CD4-positive, alpha-beta T cell treated with Interleukin-17A for 1 hour (primary cell): Measurements from ENCODE around the gene OR52B6.
"Not testable (repeated sequence)": the region's sequence is repeated elsewhere in the genome, so short reads cannot be mapped to it uniquely, and the experiment has no call there.

ENCODE experiments used
- DNase-seq: peaks from one replicate; pipeline ENCODE4 v3.0.0-alpha.2; 2020

OR52B6 gene

GRCh38 chr11:5580577-5580976 is at the start of gene OR52B6:
OR52B6 (plus strand) TSS chr11:5580877; CDS start chr11:5580877, 0 bp downstream.
- DNase-seq, result no peak

GRCh38 chr11:5531053-5531831 is 49.4 kb upstream of the OR52B6 start:
- no peak for DNase-seq

GRCh38 chr11:5534046-5534445 is 46.6 kb upstream of the OR52B6 start:
- no peak for DNase-seq

GRCh38 chr11:5536482-5536881 is 44.2 kb upstream of the OR52B6 start:
- no peak for DNase-seq

GRCh38 chr11:5541427-5541826 is 39.2 kb upstream of the OR52B6 start:
- no peak for DNase-seq

GRCh38 chr11:5546457-5546856 is 34.2 kb upstream of the OR52B6 start:
- no peak for DNase-seq

GRCh38 chr11:5547982-5548381 is 32.7 kb upstream of the OR52B6 start:
- no peak for DNase-seq

GRCh38 chr11:5548440-5548839 is 32.2 kb upstream of the OR52B6 start, which contains the start of gene OR52H1:
OR52H1 (minus strand) TSS chr11:5548540; CDS start chr11:5545505, 3,035 bp downstream.
- no peak for DNase-seq

GRCh38 chr11:5550440-5551095 is 30.1 kb upstream of the OR52B6 start:
- no peak for DNase-seq

- DNase-seq, result no peak
These were observed 27.3 kb upstream of the OR52B6 start for GRCh38 chr11:5553343-5553742.

- DNase-seq, result no peak
These were observed 24.0 kb upstream of the OR52B6 start for GRCh38 chr11:5556596-5557188.

GRCh38 chr11:5557751-5558150 is 22.9 kb upstream of the OR52B6 start:
- DNase-seq, result no peak

GRCh38 chr11:5564259-5565019 is 16.2 kb upstream of the OR52B6 start:
- DNase-seq, result no peak

- no peak for DNase-seq
These were observed 6.0 kb upstream of the OR52B6 start for GRCh38 chr11:5574654-5575053.

- no peak for DNase-seq
These were observed 5.5 kb upstream of the OR52B6 start for GRCh38 chr11:5575152-5575551.

GRCh38 chr11:5577101-5577500 is 3.6 kb upstream of the OR52B6 start:
- no peak for DNase-seq

- no peak for DNase-seq
These were observed 337 bp downstream of the OR52B6 start for GRCh38 chr11:5581014-5581413.

- DNase-seq, result not testable (repeated sequence)
These were observed 3.8 kb downstream of the OR52B6 start for GRCh38 chr11:5584458-5584857.

GRCh38 chr11:5589906-5590305 is 9.2 kb downstream of the OR52B6 start:
- DNase-seq, result not testable (repeated sequence)

GRCh38 chr11:5591613-5592012 is 10.9 kb downstream of the OR52B6 start:
- DNase-seq, result no peak

GRCh38 chr11:5592615-5593014 is 11.9 kb downstream of the OR52B6 start:
- no peak for DNase-seq

GRCh38 chr11:5593146-5593545 is 12.5 kb downstream of the OR52B6 start:
- no peak for DNase-seq

GRCh38 chr11:5596607-5597201 is 16.0 kb downstream of the OR52B6 start, which contains the start of gene TRIM6:
TRIM6 (plus strand) TSS chr11:5596637; CDS start chr11:5596898, 261 bp downstream.
- DNase-seq, result no peak
